A204.1 (cell line): ENCODE results near the gene SLC38A2.

Source experiments
- FAIRE-seq: peaks from 2 replicates; lab custom pipeline; 2012; peaks lifted over from hg19 to GRCh38; lab: Jason Lieb, UNC

The SLC38A2 gene

DNA sequence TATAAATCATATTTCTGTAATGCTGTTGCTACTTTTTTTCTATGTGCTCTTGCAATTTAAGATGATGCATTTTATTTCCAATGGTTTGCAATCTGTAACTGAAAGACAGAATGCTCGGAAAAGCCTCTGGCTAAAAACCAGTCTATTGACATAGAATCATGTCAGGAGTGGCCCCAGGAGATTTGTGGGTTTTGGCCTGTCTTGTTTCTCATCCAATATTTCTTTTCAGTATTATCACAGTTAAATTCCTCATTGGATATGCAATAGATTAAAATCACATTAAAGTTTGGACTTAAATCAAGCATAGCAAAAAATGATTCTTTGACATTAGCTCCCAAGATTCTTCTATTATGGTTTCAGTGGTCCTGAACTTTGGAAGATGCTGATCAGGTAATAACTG lies 19.1 kb upstream of the SLC38A2 start:
- FAIRE-seq = peak; percentile 98

DNA sequence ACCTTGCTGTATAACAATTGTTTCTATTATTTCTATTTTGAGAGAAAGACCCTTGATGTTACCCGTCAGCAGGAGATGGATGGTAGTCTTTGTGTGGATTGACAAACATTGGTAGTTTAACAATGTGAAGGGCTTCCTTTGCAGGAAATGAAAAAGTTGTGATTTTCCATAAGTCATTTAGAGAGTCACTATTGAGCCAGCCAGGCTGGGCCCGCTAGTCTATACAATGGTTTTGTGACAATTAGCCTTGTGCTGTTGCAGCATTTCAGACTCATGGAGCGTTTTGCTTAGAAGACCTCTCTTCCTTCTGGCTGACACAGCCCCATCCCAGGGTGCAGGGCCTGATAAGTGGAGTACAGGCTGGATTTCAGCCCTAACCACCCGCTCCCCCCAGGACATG lies 18.3 kb upstream of the SLC38A2 start:
- FAIRE-seq = no peak

DNA sequence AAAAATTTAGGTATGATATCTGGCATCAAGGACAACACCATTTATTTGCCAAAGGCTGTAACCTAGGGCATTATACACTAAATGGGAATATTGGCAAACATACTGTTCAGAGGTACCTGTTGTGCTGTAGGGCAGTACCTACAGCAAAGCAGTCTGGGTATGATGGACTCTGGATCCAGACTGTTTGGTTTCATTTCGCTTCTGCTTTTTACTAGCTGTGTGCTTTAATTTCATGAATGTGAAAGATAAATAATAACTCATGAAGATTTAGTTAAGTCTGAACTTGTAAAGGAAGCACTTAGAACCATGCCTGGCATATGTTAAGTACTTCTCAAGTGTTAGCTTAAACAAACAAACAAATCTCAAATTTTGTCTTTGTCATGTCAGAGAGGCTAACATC lies 17.7 kb upstream of the SLC38A2 start:
- peak; percentile 43 for FAIRE-seq

DNA sequence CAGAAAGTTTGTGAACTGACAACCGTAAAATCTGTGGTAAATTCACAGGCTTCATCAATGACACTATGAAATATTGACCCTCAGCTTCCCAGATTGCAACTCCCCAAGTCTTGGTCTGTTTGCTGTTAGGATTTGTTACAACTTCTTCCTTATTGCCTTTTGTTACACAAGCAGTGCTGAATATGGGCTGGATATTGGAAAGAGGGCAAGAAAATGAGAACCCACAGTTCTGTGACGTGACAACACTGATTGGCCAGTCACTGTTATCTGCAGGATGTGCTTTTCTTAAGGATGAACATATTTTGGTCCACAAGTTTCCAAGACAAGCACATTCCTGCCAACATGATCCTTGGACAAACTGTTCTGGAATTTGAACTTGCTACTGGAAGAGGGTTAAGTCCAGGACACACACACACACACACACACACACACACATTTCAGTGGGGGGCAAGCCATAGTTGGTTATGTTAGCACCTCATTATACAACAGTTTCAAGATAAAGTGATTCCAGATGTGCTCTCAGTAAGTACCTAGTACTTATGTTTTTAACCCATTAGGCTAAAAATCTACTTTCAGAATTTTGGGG lies 16.6 kb upstream of the SLC38A2 start:
- FAIRE-seq = peak; percentile 97

DNA sequence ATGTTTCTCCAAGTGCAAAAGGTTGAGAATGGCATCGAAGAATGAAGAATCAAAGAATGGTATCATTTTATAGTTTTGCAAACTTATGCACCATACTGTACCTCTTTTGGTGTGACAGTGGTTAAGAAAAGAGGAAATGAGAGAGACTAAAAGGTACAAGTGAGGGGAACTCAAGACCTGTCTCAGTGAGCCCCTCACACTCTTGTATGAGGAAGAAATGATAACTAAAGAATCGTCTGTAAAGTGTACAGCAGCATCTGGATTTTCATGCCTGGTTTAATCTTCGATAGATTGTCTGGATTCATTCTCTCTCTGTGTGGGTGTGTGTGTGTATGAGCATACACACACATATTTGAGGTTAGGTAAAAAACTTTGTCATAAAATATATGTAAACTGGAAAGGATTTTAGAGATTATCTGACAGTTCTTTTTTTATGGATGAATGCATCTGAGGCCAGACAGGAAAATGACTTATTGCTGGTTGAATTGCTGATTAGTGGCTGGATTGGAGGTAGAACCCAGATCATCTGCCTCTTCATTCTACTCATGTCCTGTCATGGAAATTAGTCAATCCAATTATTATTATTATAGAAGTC lies 16.0 kb upstream of the SLC38A2 start:
- FAIRE-seq = no peak

DNA sequence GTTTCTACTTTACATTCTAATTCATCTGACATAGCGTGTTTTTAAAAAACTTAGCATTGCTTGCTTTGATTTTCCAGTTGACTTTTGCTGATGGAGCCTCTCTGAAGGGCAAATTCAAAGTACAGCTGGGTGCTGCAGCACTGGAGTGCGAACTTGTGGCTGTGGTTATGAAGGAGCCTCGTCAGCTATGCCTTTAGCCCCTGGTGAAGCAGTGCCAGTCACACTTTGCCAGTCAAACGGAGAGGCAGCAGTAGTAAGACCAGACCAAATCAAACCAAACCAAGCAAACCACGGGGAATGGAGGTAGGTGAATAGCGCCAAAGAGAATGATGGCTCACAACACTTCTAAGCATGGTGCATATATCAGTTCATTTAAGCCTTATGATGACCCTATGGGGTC lies 15.1 kb upstream of the SLC38A2 start:
- FAIRE-seq = no peak

DNA sequence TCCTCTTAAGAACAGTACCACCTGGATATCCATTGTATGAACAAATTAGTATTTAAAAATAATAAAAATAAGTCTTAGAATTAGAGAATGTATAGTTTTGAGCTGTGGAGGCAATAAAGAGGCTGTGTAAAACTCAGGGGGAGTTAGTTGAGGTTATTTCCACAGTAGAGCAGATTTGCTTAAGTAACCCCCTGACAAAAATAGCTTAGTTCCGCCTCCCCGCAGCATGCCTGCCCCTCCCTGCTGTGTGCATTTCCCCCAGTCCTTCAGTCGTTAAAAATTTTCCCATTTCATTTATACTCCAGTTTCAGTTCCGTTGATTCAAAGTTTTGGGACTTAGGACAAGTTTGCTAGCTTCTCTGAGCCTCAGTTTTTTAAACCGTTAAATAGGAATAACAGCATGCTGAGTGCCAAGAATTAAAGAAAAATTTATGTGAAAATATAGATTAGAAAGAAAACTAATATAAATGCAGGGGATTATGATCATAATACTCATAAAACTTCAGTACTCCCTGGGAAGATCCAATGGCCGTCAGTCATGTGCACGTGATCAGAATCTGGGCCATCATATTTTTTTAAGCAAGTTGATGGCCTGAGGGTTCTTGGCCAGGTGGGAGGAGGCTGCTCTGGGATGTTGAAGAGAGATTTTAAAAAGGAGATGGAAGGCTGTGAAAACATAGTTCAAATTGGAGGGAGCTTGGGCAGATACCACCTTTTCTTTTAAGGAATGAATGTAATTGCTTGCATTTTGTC lies 14.5 kb upstream of the SLC38A2 start:
- FAIRE-seq = no peak

DNA sequence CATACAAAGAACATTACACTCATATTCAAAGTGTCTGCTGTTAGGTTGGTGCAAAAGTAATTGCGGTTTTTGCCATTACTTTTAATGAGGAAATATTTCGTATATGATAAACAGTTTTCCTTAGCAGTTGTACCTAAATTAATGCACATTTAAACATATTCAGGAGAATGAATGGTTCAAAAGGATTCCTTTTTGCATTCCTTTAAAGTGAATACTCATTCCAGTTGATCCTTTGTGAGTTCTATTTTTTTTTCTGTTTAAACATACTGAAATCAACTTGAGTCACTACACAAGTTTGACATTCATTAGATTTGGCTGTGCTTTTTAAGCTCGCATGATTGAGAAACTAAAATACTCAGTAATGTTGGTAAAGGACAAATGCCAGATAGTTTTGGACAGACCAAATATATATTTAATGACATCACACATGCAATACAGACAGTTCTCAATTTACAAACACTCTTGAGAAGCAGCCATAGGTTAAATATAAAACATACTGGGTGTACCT lies 13.8 kb upstream of the SLC38A2 start:
- FAIRE-seq = peak; percentile 100

DNA sequence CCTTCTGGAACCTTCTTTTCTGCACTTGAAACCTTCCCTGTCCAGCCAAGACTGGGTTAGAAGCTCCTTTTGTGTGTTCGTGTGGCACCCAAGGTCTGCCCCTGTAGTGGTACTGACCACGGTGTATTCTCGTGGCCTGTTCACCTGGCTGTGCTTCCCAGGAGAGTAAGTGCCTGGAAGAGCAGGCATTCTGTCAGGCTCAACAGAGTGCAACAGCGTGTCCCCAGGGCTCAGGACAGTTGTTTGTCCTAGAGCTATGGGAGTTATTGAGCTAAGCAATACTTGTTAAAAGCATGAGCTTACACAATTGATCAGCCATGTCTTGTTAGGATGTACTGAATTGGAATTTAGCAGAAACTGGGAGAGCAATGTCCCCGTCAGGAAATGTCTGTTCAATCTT lies 12.9 kb upstream of the SLC38A2 start:
- no peak for FAIRE-seq

DNA sequence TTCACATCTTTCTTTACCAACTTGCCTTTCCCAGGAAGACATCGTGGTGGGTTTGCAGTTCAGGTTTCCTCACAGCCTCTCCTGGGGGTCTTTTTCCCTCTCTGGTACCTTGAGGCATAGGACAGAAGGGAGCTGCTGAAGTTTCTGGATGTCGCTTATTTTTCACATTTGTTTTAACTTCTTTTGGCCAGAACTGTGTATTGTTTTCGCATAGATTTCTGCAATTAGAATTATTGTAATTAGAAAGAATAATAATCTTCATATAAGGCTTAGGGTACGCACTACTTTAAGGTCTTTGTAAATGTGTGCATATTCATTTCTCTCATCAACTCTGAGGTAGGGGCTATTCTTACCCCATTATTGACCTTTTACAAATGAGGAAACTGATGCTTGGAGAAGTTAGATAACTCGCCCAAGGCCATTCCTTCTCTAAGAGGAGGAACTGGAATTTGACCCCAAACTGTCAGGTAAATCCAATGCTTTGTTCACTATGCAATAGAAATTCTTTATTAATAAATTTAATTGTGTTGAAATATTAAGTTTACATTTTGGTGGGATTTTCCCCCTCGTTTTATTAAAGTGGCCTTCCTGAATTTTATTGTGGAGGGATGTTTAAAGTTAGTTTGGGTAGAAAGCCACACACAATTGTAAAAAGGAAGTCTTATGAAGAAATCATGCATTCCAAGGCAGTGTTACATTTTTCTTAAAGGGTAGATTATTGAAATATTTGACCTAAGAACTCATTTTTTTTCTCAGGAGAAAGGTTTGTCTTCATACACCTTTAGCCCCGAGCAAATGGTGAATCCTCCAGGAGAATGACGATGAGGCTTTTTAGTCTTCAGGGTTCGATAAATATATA lies 12.1 kb upstream of the SLC38A2 start:
- FAIRE-seq = no peak

DNA sequence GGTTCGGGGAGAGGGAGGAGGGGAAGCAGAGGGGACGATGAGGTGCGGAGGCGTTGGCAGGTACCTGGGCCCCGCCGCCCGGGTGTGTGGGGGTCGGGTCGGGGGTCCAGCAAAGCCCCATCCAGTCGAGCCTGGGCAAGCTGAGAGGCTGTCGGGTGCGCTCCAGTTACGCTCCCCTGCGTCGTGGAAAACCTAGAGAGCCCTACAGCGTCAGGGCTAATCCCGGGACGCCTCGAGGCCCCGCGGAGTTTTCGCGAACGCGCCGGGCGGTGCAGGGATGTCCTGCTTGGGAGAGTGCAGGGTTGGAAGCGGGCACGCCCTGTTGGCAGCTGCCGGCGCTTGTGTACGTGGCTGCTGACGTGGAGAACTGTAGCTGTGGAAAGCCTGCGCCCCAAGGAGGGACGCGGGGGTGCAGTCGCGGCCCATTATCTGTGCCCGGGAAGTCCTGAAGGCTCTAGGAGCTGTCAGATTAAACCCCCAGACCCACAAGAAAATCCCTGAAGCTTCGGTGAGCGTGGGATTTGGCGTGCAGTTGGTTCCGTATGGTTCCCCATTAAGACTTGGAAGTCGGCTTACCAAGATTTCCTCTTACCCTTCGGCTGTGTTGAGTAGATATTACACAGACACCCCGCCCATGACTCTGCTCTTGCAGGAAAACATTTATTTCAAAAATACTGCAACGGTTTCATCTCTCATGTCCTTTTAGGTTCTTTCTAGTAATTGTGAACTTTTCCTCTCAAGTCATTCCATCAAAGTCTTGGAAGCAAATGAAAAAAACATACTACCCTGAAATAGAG lies 11.3 kb upstream of the SLC38A2 start:
- peak; percentile 93 for FAIRE-seq

DNA sequence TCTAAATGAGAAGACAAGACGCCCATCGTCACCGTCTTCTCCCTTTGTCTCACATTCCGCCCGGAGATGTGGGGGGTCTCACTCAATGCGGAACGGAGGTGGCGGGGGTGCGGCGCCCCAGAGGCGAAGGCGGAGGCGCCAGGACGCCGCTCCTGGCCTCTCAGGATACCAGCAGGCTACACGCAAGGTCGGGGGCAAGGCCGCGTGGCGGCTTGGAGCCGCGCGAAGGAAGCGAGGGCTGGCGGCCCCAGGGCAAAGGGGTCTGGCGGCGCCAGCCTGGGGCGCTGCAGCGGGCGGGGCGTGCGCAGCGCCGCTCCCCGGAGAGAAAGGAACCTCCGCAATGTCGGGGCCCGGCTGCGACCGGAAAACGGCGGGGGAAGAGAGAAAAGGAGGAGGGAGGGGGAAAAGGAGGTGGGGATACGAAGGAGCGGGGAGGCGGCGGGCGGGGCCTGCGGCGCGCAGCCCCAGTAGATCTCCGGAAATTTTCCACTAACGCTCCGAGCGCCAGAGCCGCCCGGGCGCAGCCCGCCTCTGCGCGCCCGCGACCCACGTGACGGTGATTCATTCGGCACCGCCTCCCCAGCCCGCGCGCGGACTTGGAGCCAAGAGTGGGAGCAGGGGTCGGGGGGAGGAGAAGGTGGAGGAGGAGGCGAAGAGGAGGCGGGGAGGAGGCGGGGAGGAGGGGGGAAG lies 10.5 kb upstream of the SLC38A2 start:
- no peak for FAIRE-seq

DNA sequence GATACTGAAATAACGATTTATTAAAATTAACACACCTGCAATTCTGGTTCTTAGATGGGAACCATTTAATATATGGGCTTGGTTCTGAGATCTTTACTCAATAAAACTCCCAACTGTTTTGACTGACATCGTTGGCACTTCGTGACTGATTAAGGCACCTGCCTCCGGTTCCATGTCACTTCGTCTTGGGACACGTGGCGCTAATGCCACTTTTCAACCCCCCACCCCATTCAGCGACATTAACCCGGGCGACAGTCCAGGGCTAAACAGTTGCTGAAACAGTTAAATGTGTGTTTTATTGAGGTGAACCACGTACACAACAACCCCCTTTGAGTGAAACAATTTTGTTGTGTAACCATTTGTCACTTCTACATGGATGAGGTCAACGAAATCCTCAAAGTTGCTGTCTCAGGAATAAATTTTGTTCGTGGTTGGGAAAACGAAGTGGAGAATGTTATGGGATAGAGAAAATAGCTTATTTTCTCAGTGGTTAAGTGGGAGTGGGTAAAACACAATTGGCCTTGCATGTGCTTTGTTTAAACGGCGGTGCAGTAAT lies 9.9 kb upstream of the SLC38A2 start:
- FAIRE-seq = no peak

DNA sequence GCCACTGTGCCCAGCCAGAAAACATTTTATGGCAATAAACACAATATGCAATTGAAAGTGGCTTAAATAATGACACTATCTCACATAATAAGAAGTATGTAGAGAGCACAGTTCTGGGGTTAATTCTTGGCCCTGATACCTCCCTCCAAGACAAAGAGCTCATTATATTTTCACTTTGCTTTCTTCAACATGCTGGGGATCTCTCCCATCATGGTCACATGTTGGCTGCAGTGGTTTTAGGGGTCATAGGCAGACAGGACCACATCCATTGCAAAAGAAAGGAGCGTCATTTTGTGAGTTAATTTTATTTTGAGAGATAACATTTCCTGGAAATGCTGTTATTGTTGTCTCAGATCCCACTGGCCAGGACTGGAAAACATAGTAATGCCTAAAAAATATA lies 8.3 kb upstream of the SLC38A2 start:
- FAIRE-seq = no peak

DNA sequence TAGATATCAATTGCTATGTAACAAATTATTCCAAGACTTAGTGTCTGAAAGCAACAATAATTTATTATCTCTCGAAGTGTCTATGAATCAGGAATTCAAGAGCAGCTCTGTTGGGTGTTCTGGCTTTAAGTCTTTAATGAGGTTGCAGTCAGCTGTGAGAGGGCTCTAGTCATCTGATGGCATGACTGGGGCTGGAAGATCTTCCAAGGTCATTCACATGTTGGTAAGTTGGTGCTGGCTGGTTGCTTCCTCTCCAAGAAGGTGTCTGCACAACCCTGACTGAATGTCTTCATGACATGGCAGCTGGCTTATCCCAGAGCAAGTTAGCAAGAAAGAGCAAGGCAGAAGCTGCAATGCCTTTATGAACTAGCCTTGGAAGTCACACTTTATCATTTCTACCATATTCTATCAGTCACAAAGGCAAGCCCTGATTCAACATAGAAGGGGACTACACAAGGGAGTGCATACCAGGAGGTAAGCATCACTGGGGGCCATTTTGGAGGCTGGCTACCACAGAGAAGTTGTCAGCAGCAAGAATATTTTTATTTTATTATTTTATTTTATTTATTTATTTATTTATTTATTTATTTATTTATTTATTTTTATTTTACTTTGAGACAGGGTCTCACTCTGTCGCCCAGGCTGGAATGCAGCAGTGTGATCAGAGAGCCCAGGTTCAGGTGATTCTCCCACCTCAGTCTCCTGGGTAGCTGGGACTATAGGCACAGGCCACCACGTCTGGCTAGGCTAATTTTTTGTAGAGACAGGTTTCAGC lies 7.6 kb upstream of the SLC38A2 start:
- FAIRE-seq = no peak

DNA sequence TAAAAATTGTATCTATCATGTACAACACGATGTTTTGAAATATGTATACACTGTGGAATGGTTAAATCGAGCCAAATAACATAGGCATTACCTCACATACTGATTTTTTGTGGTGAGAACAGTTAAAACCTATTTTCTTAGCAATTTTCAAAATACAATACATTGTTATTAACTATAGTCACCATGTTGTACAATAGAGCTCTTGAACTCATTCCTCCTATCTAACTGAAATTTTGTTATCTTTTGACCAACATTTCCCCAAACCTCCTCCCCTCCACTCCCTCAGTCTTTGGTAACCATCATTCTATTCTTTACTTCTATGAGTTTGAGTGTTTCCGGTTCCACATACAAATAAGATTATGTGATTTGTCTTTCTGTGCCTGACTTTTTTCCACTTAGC lies 6.8 kb upstream of the SLC38A2 start:
- FAIRE-seq = no peak

DNA sequence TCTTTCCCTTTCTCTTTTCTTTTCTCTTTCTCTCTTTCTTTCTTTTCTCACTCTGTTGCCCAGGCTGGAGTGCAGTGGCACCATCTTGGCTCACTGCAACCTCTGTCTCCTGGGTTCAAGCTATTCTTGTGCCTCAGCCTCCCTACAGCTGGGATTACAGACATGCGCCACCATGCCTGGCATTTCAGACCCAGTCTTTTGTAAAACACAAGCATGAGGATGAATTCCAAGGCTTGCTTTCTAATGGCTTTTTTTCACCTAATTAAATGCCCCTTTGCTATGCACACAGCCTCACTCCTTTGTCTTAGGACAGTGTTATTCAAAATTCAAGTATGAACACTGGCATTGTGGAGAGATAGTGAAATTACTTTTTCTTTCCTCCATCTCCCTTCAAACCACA lies 6.0 kb upstream of the SLC38A2 start:
- no peak for FAIRE-seq

DNA sequence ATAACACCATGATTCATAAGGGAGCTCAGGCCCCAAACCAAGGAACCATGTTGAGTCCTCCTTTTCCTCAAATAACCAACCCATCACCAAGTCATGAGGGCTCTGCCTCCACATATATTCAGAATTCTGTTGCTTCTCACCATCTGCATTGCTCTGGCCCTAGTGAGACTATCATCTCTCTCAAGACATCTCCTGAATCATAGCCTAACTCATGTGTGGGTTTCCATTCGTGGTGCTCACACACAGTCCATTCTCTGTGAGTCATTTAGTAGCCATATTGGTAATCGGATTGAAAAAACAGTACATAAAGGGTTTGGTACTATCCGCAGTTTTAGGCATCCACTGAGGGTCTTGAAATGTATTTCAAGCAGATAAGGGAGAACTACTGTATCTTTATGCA lies 5.1 kb upstream of the SLC38A2 start:
- FAIRE-seq = no peak

DNA sequence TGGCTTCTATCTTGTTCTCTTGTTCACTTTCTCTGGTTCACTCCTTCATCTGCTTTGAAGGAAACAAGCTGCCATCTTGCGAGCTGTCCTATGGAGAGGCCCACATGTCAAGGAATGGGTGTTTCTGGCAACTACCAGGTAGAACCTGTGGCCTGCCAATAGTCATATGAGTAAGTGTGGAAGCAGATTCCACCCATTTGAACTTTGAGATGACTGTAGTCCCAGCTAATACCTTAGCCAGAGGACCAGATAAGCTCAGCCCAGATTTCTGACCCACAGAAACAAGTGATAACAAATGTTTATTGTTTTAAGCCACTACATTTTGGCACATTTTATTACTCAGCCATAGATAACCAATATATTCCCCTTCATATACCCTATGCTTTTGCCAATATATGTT lies 4.0 kb upstream of the SLC38A2 start:
- FAIRE-seq = no peak

DNA sequence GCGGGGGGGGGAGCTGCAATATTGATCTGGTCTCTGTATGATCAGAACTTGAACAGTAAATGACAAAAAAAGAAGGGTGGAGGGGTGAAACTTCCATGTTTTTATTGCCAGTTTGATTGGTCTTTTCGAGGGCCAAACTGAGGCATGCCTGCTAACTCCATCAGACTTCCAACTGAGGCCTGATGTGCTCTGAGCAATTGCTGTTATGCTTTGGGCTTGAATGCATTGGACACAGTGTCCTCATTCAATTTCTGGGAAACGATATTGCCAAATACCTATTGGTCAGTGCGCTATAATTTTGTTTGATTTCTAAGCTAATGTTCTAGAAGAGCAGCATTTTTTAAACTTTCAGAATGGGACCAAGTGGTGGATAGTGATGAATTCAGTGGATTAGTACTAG lies 2.1 kb upstream of the SLC38A2 start:
- FAIRE-seq = no peak
